HEK293 (cell line): Measurements from ENCODE around the gene PTPRO.

Source experiments
- CTCF ChIA-PET: fragments of 350-600 bp; formaldehyde crosslinking; extraction: SDS; loops from one replicate; lab custom pipeline; 2021; ENCODE audit warnings: antibody characterized with exemption; lab: Yijun Ruan, JAX
- POLR2A ChIA-PET: fragments of 300-600 bp; formaldehyde crosslinking; extraction: SDS; loops from one replicate; lab custom pipeline; 2020; ENCODE audit warnings: antibody characterized with exemption, inconsistent platforms; lab: Yijun Ruan, JAX
- H3K27ac ChIP-seq: fragments of 200-500 bp; sonication (Bioruptor generic); 2 replicates; pipeline ENCODE4 v1.5.1; 2014; ENCODE audit warnings: low read depth, low read length, control low read depth, inconsistent platforms; ENCODE audit errors: extremely low read depth
- H3K36me3 ChIP-seq, 2 experiments: fragments of 200-500 bp in 1 of 2; sonication (Bioruptor generic) in 1 of 2; 1 replicate in 1 of 2; 2 replicates in 1 of 2; pipeline ENCODE4 v1.5.1; 2014 to 2017; ENCODE audit warnings: inconsistent platforms in 2 of 2, low read length in 2 of 2; ENCODE audit not compliant: control insufficient read depth in 2 of 2, insufficient read depth in 1 of 2
- H3K4me1 ChIP-seq: fragments of 200-500 bp; sonication (Bioruptor generic); 2 replicates; pipeline ENCODE4 v1.5.1; 2014; ENCODE audit warnings: mild to moderate bottlenecking, low read length, inconsistent platforms; ENCODE audit not compliant: control insufficient read depth, insufficient read depth
- H3K4me3 ChIP-seq: 2 replicates; pipeline ENCODE4 v1.5.1; 2011; ENCODE audit warnings: low read depth, mild to moderate bottlenecking, control low read depth, low read length, moderate library complexity
- H3K9me3 ChIP-seq: fragments of 200-500 bp; sonication (Bioruptor generic); 2 replicates; pipeline ENCODE4 v1.5.1; 2014; ENCODE audit warnings: low read depth, low read length, inconsistent platforms; ENCODE audit not compliant: control insufficient read depth, insufficient read depth
- ELK4 ChIP-seq: IDR thresholded peaks from 2 replicates; pipeline ENCODE4 v1.6.1; 2011; ENCODE audit warnings: mild to moderate bottlenecking, low read depth, low read length, borderline replicate concordance
- INSM2 ChIP-seq: fragments of 450-650 bp; formaldehyde crosslinking; IDR thresholded peaks from 2 replicates; pipeline ENCODE4 v1.5.1; 2016; ENCODE audit warnings: missing biosample characterization, missing genetic modification characterization
- PATZ1 ChIP-seq: fragments of 450-650 bp; formaldehyde crosslinking; IDR thresholded peaks from 2 replicates; pipeline ENCODE4 v1.5.1; 2016; ENCODE audit warnings: missing biosample characterization, missing genetic modification characterization
- SCRT2 ChIP-seq: fragments of 450-650 bp; formaldehyde crosslinking; IDR thresholded peaks from 2 replicates; pipeline ENCODE4 v1.5.1; 2016; ENCODE audit warnings: missing biosample characterization, missing genetic modification characterization
- SP3 ChIP-seq: fragments of 450-650 bp; formaldehyde crosslinking; IDR thresholded peaks from 2 replicates; pipeline ENCODE4 v1.5.1; 2016; ENCODE audit warnings: missing biosample characterization, missing genetic modification characterization
- ZBTB26 ChIP-seq: fragments of 450-650 bp; formaldehyde crosslinking; optimal IDR thresholded peaks from 2 replicates; pipeline ENCODE3; 2016; ENCODE audit warnings: missing biosample characterization, mild to moderate bottlenecking, missing genetic modification characterization
- ZBTB8A ChIP-seq: fragments of 450-650 bp; formaldehyde crosslinking; IDR thresholded peaks from 2 replicates; pipeline ENCODE4 v1.5.1; 2016; ENCODE audit warnings: missing biosample characterization, missing genetic modification characterization
- ZNF112 ChIP-seq: fragments of 450-650 bp; formaldehyde crosslinking; IDR thresholded peaks from 2 replicates; pipeline ENCODE4 v1.5.0; 2017; ENCODE audit warnings: missing biosample characterization, missing genetic modification characterization
- ZNF121 ChIP-seq: fragments of 450-650 bp; formaldehyde crosslinking; IDR thresholded peaks from 2 replicates; pipeline ENCODE4 v1.5.1; 2016; ENCODE audit warnings: missing biosample characterization, missing genetic modification characterization
- ZNF155 ChIP-seq: fragments of 450-650 bp; formaldehyde crosslinking; IDR thresholded peaks from 2 replicates; pipeline ENCODE4 v1.5.1; 2016; ENCODE audit warnings: missing biosample characterization, missing genetic modification characterization
- ZNF211 ChIP-seq: fragments of 450-650 bp; formaldehyde crosslinking; IDR thresholded peaks from 2 replicates; pipeline ENCODE4 v1.5.1; 2016; ENCODE audit warnings: low read depth, missing biosample characterization, missing genetic modification characterization
- ZNF302 ChIP-seq: fragments of 450-650 bp; formaldehyde crosslinking; IDR thresholded peaks from 2 replicates; pipeline ENCODE4 v1.5.1; 2016; ENCODE audit warnings: missing biosample characterization, missing genetic modification characterization, low read depth
- ZNF341 ChIP-seq: fragments of 450-650 bp; formaldehyde crosslinking; IDR thresholded peaks from 2 replicates; pipeline ENCODE4; 2016; ENCODE audit warnings: low read depth, missing biosample characterization, missing genetic modification characterization
- ZNF529 ChIP-seq: fragments of 450-650 bp; formaldehyde crosslinking; IDR thresholded peaks from 2 replicates; pipeline ENCODE4 v1.5.1; 2017; ENCODE audit warnings: missing genetic modification characterization, missing biosample characterization; ENCODE audit not compliant: insufficient replicate concordance
- ZNF776 ChIP-seq: fragments of 450-650 bp; formaldehyde crosslinking; IDR thresholded peaks from 2 replicates; pipeline ENCODE4 v1.5.0; 2017; ENCODE audit warnings: missing biosample characterization, missing genetic modification characterization, borderline replicate concordance
- ZNF791 ChIP-seq: fragments of 450-650 bp; formaldehyde crosslinking; IDR thresholded peaks from 2 replicates; pipeline ENCODE4 v1.5.1; 2016; ENCODE audit warnings: missing biosample characterization, missing genetic modification characterization
- ZSCAN18 ChIP-seq: fragments of 450-650 bp; formaldehyde crosslinking; IDR thresholded peaks from 2 replicates; pipeline ENCODE4 v1.5.1; 2016; ENCODE audit warnings: missing biosample characterization, missing genetic modification characterization

Gene PTPRO

GRCh38 chr12:15602051-15602672 lies 279.9 kb downstream of the PTPRO start (continued):
- TF ChIP-seq ZNF112 (tag by site-specific recombination) (no peak), INSM2 (no peak), ZNF529 (tag by site-specific recombination) (no peak), ZNF341 (tag by site-specific recombination) (no peak), SP3 (no peak)
- TF ChIP-seq, all 188 proteins: peak for 0

GRCh38 chr12:15603474-15604085 lies 281.3 kb downstream of the PTPRO start:
- H3K9me3 ChIP-seq = no peaks in the 10 kb centered on the region
- POLR2A ChIA-PET = no interaction called here
- H3K4me3 ChIP-seq = no peak overlapping the region
- peaks cover 7% of the 10 kb centered on the region; the same call in 1 of the 2 replicates for H3K4me1 ChIP-seq
- CTCF ChIA-PET = interaction anchor here (0.6 kb wide), 1 partner anchor 191 kb away, joined by 3 read pairs; no protein-coding TSS in a partner anchor
- no peak for TF ChIP-seq ZNF121 (tag by site-specific recombination)
- TF ChIP-seq ZNF791 = no peak
- no peak for TF ChIP-seq SCRT2
- no peak for TF ChIP-seq ZBTB26 (tag by site-specific recombination)
- TF ChIP-seq ZNF776 (tag by site-specific recombination) = no peak
- TF ChIP-seq ZNF155 = no peak
- no peak overlapping the region for H3K27ac ChIP-seq
- no peaks in the 10 kb centered on the region for H3K36me3 ChIP-seq

GRCh38 chr12:15605881-15606590 lies 283.7 kb downstream of the PTPRO start:
- H3K4me1 ChIP-seq = no peaks in the 10 kb centered on the region
- no peak overlapping the region for H3K27ac ChIP-seq
- H3K9me3 ChIP-seq = no peaks in the 10 kb centered on the region
- TF ChIP-seq ZNF302 (tag by site-specific recombination) = no peak
- no peak for TF ChIP-seq ZNF211 (tag by site-specific recombination)
- TF ChIP-seq ZSCAN18 (tag by site-specific recombination) = no peak
- no peak for TF ChIP-seq ZBTB8A (tag by site-specific recombination)
- no peak for TF ChIP-seq ELK4
- no peak for TF ChIP-seq PATZ1 (tag by site-specific recombination)
- POLR2A ChIA-PET = no interaction called here
- CTCF ChIA-PET = interaction anchor here (1.0 kb wide), 2 partner anchors 251 to 336 kb away, joined by 3 read pairs; no protein-coding TSS in a partner anchor
- H3K4me3 ChIP-seq = no peak overlapping the region
- H3K36me3 ChIP-seq = no peaks in the 10 kb centered on the region
